ENCODE results near the gene EVI5L. TPM values are rescaled to one million over a fixed set of nuclear protein-coding genes. Genes with fewer than 3 reads are reported as not detected.

Gene EVI5L
- total RNA-seq, result 55.4 TPM

GRCh38 chr19:7829561-7830271 lies at the start of gene EVI5L:
TSS of gene EVI5L (plus strand) at chr19:7830218. CDS start at chr19:7846543, 16,325 bp downstream.

GRCh38 chr19:7874076-7874896 lies 44.3 kb downstream of the EVI5L start, which contains the start of gene PRR36:
TSS of gene PRR36 (minus strand) at chr19:7874390. CDS start at chr19:7873689, 701 bp downstream.

GRCh38 chr19:7888145-7888825 lies 58.3 kb downstream of the EVI5L start, which contains the start of gene LRRC8E:
TSS of gene LRRC8E (plus strand) at chr19:7888510. CDS start at chr19:7895604, 7,094 bp downstream.

GRCh38 chr19:7903244-7904073 lies 73.4 kb downstream of the EVI5L start, which contains the start of gene MAP2K7:
TSS of gene MAP2K7 (plus strand) at chr19:7903877. CDS start at chr19:7903945, 68 bp downstream.

Other genes with a start within 250 kb of the EVI5L start
- 15.5 TPM for gene CAMSAP3, start 234.4 kb upstream of the EVI5L start, total RNA-seq
- gene XAB2, start 200.7 kb upstream of the EVI5L start, total RNA-seq, result 18.2 TPM
- gene PET100, start 200.4 kb upstream of the EVI5L start, total RNA-seq, result 23.3 TPM
- not detected for gene PCP2, start 196.5 kb upstream of the EVI5L start, total RNA-seq
- gene STXBP2, start 193.1 kb upstream of the EVI5L start, total RNA-seq, result 3.5 TPM
- gene RETN, start 161.2 kb upstream of the EVI5L start, total RNA-seq, result 0.92 TPM
- not detected for gene MCEMP1, start 153.1 kb upstream of the EVI5L start, total RNA-seq
- 16.1 TPM for gene TRAPPC5, start 149.4 kb upstream of the EVI5L start, total RNA-seq
- 0.46 TPM for gene FCER2, start 128.1 kb upstream of the EVI5L start, total RNA-seq
- 0.92 TPM for gene CLEC4G, start 98.1 kb upstream of the EVI5L start, total RNA-seq
- gene CD209, start 82.7 kb upstream of the EVI5L start, total RNA-seq, result 0.69 TPM
- not detected for gene CLEC4M, start 67.0 kb upstream of the EVI5L start, total RNA-seq
- gene PRR36, start 44.2 kb downstream of the EVI5L start, total RNA-seq, result 3.5 TPM
- gene LRRC8E, start 58.3 kb downstream of the EVI5L start, total RNA-seq, result under 0.01 TPM
- gene MAP2K7, start 73.7 kb downstream of the EVI5L start, total RNA-seq, result 6.9 TPM
- not detected for gene TGFBR3L, start 84.6 kb downstream of the EVI5L start, total RNA-seq
- gene SNAPC2, start 90.1 kb downstream of the EVI5L start, total RNA-seq, result 7.4 TPM
- 29.3 TPM for gene CTXN1, start 95.9 kb downstream of the EVI5L start, total RNA-seq
- 34.8 TPM for gene TIMM44, start 113.4 kb downstream of the EVI5L start, total RNA-seq
- 20.8 TPM for gene ELAVL1, start 175.4 kb downstream of the EVI5L start, total RNA-seq
- not detected for gene CCL25, start 222.5 kb downstream of the EVI5L start, total RNA-seq

Measured in diencephalon (tissue), 1 donor.